CD14-positive monocyte (primary cell): ENCODE results near the gene UPB1. TPM values are rescaled to one million over a fixed set of nuclear protein-coding genes. Genes with fewer than 3 reads are reported as not detected.
A peak's percentile ranks its signal among the peaks of the same experiment; 100 is the strongest.

ENCODE experiments used
- DNase-seq, 3 donors: peaks; one replicate each; pipeline ENCODE4 v3.0.0-alpha.2; 2011 to 2022
- H2AFZ ChIP-seq: 2 replicates; pipeline ENCODE4 v1.6.0; 2012; ENCODE audit warnings: mild to moderate bottlenecking, low read depth, low read length, inconsistent platforms; ENCODE audit not compliant: insufficient read depth, poor library complexity, severe bottlenecking
- H3K27ac ChIP-seq, 2 donors: 1 replicate in 1 of 2; 2 replicates in 1 of 2; pipeline ENCODE4 v1.5.1; 2012 to 2013; ENCODE audit warnings: low read length in 2 of 2, control low read depth in 1 of 2, inconsistent platforms in 1 of 2, low read depth in 1 of 2, mild to moderate bottlenecking in 1 of 2
- H3K27me3 ChIP-seq, 2 donors: one replicate each; pipeline versions ENCODE4 v1.6.0 to v1.6.1; 2011 to 2013; ENCODE audit warnings: low read length in 2 of 2; ENCODE audit not compliant: control insufficient read depth in 2 of 2, insufficient read depth in 2 of 2
- H3K36me3 ChIP-seq, 2 donors: replicated peaks in 1 of 2; 1 replicate in 1 of 2; 2 replicates in 1 of 2; pipeline versions ENCODE4 v1.5.1 to v1.6.1; 2012 to 2013; ENCODE audit warnings: low read length in 2 of 2, control low read depth in 1 of 2, inconsistent platforms in 1 of 2, mild to moderate bottlenecking in 1 of 2; ENCODE audit not compliant: insufficient read depth in 2 of 2, control insufficient read depth in 1 of 2
- H3K4me1 ChIP-seq, 2 donors: 1 replicate in 1 of 2; 2 replicates in 1 of 2; pipeline versions ENCODE4 v1.5.1 to v1.6.1; 2012 to 2013; ENCODE audit warnings: low read length in 2 of 2, control low read depth in 1 of 2, inconsistent platforms in 1 of 2, mild to moderate bottlenecking in 1 of 2, moderate library complexity in 1 of 2; ENCODE audit not compliant: insufficient read depth in 2 of 2, control insufficient read depth in 1 of 2
- H3K4me2 ChIP-seq: replicated peaks from 2 replicates; pipeline ENCODE3; 2012; ENCODE audit warnings: low read length, moderate library complexity, mild to moderate bottlenecking; ENCODE audit not compliant: poor library complexity, severe bottlenecking; ENCODE audit errors: extremely low read depth
- H3K4me3 ChIP-seq, 3 experiments: fragments of 200-600 bp in 1 of 3; sonication (generic) in 1 of 3; replicated peaks in 1 of 3; 1 replicate in 2 of 3; 2 replicates in 1 of 3; pipeline ENCODE4 v1.5.1; 2011 to 2013; ENCODE audit warnings: low read length in 3 of 3, mild to moderate bottlenecking in 3 of 3, control low read depth in 2 of 3, low read depth in 2 of 3, inconsistent platforms in 1 of 3, moderate library complexity in 1 of 3
- H3K79me2 ChIP-seq: 2 replicates; pipeline ENCODE4 v1.6.0; 2012; ENCODE audit warnings: mild to moderate bottlenecking, control low read depth, inconsistent platforms, low read length, moderate library complexity; ENCODE audit not compliant: insufficient read depth
- H3K9ac ChIP-seq: 2 replicates; pipeline ENCODE4 v1.6.0; 2017; ENCODE audit warnings: low read length, mild to moderate bottlenecking; ENCODE audit not compliant: insufficient read depth, poor library complexity, severe bottlenecking
- H3K9me3 ChIP-seq, 2 donors: replicated peaks in 1 of 2; 1 replicate in 1 of 2; 2 replicates in 1 of 2; pipeline versions ENCODE4 v1.5.1 to v1.6.1; 2012 to 2013; ENCODE audit warnings: low read length in 2 of 2, control low read depth in 1 of 2; ENCODE audit not compliant: control insufficient read depth in 1 of 2, insufficient read depth in 1 of 2
- H4K20me1 ChIP-seq: 2 replicates; pipeline ENCODE4 v1.6.0; 2012; ENCODE audit warnings: mild to moderate bottlenecking, low read length, control low read depth, moderate library complexity; ENCODE audit not compliant: insufficient read depth
- H3K27ac Mint-ChIP-seq, 7 donors: one replicate each; pipeline ENCODE4 v1.8.0; 2020; ENCODE audit warnings: mild to moderate bottlenecking in 7 of 7, mixed read lengths in 7 of 7, moderate library complexity in 6 of 7, inconsistent platforms in 2 of 7
- H3K27me3 Mint-ChIP-seq, 3 donors: one replicate each; pipeline ENCODE4 v1.8.0; 2021 to 2022; ENCODE audit warnings: low read depth in 3 of 3, mild to moderate bottlenecking in 3 of 3, mixed read lengths in 3 of 3, moderate library complexity in 3 of 3, inconsistent platforms in 1 of 3
- H3K36me3 Mint-ChIP-seq, 2 donors: one replicate each; pipeline ENCODE4 v1.8.0; 2020; ENCODE audit warnings: mixed read lengths in 2 of 2, inconsistent platforms in 1 of 2, mild to moderate bottlenecking in 1 of 2
- H3K4me1 Mint-ChIP-seq: one replicate; pipeline ENCODE4 v1.8.0; 2020; ENCODE audit warnings: mild to moderate bottlenecking, mixed read lengths
- H3K4me3 Mint-ChIP-seq, 2 donors: one replicate each; pipeline ENCODE4 v1.8.0; 2020; ENCODE audit warnings: mild to moderate bottlenecking in 2 of 2, mixed read lengths in 2 of 2, moderate library complexity in 1 of 2
- H3K9me3 Mint-ChIP-seq, 7 donors: one replicate each; pipeline ENCODE4 v1.8.0; 2020 to 2022; ENCODE audit warnings: mixed read lengths in 7 of 7, mild to moderate bottlenecking in 6 of 7, moderate library complexity in 6 of 7, inconsistent platforms in 2 of 7
- WGBS: methylation state at CpG from one replicate; pipeline ENCODE4 v1.1.5; 2013; ENCODE audit warnings: missing lambda C conversion rate; ENCODE audit not compliant: insufficient coverage; 5-methylcytosine and 5-hydroxymethylcytosine counted together
- intact Hi-C, 2 donors: fragments of 100-400 bp; cut with micrococcal nuclease; formaldehyde crosslinking; loops; one replicate each; pipeline versions ENCODE4 v1.15.0 to v1.15.1; 2023
- polyA plus RNA-seq, 3 donors: library from polyadenylated mRNA; depleted of rRNA in 1 of 3; unstranded in 2 of 3; stranded (reverse) in 1 of 3; fragments of 300-500 nt in 2 of 3; fragments of >200 nt in 1 of 3; fragmentation: Illumina TruSeq in 2 of 3; gene quantifications; 1 replicate in 2 of 3; 2 replicates in 1 of 3; pipeline ENCODE4 v1.2.3, GENCODE V29; 2012 to 2021
- TF ChIP-seq, protein P1 (sequence below): fragments of 200-600 bp; IDR thresholded peaks from one replicate; pipeline ENCODE4 v1.8.0; 2022; ENCODE audit warnings: antibody characterized with exemption, mild to moderate bottlenecking

UPB1 gene
- polyA plus RNA-seq, 3 donors: 0.13 to 0.17 TPM; not detected in 1

DNA sequence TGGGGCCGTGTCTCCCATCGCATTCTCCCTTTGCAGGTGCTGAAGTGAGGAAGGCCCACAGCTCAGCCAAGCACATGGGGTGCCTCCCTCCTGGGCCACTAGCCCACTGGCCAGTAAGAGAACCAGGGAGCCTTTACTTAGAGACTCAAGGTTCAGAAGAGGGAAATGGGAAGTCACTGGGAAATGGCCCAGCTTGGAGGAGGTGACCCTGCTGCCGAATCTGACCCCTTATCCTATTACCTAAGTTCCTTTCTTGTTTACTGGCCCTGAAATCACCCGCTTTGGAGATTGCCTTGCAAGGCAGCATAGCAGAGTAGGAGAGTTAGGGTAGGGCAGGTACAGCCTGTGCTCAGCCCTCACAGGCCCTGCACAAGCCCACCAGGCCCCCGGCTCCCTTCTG, 24.4 kb downstream of the UPB1 start:
- H3K27me3 Mint-ChIP-seq: peaks cover 0 to 4% (median 3%) of the 10 kb centered on the region in 3 donors
- peaks cover 0 to 2% of the 10 kb centered on the region in 2 donors for H3K36me3 Mint-ChIP-seq
- no peaks in the 10 kb centered on the region for H3K79me2 ChIP-seq
- TF ChIP-seq, protein P1, sequence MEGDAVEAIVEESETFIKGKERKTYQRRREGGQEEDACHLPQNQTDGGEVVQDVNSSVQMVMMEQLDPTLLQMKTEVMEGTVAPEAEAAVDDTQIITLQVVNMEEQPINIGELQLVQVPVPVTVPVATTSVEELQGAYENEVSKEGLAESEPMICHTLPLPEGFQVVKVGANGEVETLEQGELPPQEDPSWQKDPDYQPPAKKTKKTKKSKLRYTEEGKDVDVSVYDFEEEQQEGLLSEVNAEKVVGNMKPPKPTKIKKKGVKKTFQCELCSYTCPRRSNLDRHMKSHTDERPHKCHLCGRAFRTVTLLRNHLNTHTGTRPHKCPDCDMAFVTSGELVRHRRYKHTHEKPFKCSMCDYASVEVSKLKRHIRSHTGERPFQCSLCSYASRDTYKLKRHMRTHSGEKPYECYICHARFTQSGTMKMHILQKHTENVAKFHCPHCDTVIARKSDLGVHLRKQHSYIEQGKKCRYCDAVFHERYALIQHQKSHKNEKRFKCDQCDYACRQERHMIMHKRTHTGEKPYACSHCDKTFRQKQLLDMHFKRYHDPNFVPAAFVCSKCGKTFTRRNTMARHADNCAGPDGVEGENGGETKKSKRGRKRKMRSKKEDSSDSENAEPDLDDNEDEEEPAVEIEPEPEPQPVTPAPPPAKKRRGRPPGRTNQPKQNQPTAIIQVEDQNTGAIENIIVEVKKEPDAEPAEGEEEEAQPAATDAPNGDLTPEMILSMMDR: no peak
- no peak overlapping the region for H3K4me2 ChIP-seq
- H3K36me3 ChIP-seq: no peaks in the 10 kb centered on the region
- intact Hi-C loops: no loop called here
- no peak overlapping the region for H3K4me3 Mint-ChIP-seq
- H3K27me3 ChIP-seq: no peaks in the 10 kb centered on the region
- H4K20me1 ChIP-seq: no peaks in the 10 kb centered on the region
- 44% methylated on average over 3 of the region's 5 CpGs for WGBS
- peak overlapping the region in 2 of 7 donors; percentile 41 to 77 for H3K27ac Mint-ChIP-seq
- H3K9ac ChIP-seq: no peak overlapping the region
- H3K4me3 ChIP-seq: no peak overlapping the region
- H2AFZ ChIP-seq: no peak overlapping the region
- H3K4me1 Mint-ChIP-seq: peaks cover 66% of the 10 kb centered on the region
- H3K9me3 ChIP-seq: no peaks in the 10 kb centered on the region
- peak in 2 of 3 donors; percentile 25 to 58 for DNase-seq
- H3K9me3 Mint-ChIP-seq: peaks cover 0 to 3% (median 0%) of the 10 kb centered on the region in 7 donors
- H3K4me1 ChIP-seq: peaks cover 53 to 58% of the 10 kb centered on the region in 2 donors
- no peak overlapping the region for H3K27ac ChIP-seq

DNA sequence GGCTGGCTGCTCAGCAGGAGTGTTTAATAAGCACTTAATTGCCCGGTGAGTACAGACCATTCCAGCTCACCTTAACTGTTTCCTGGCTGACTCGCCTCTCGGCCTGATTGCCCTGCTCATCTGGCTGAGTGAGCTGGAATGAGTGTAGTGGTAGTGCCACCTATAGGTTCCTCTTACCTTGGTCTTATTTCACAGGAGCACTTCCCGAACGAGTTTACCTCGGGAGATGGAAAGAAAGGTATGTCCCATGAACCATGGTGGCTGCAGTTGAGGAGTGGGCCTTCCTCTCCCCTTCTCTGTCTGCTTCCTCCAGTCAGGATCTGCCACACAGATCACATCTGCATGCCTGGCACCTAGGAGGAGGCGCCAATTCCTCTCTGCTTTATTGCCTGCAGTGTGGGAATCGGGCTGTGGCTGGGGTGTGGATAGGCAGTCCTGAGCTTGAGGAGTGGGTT, 26.7 kb downstream of the UPB1 start:
- H3K27ac ChIP-seq: no peak overlapping the region
- peak overlapping the region; percentile 35 for H3K4me2 ChIP-seq
- H3K4me3 ChIP-seq: no peak overlapping the region
- H3K27me3 Mint-ChIP-seq: peaks cover 0 to 2% (median 0%) of the 10 kb centered on the region in 3 donors
- H4K20me1 ChIP-seq: no peaks in the 10 kb centered on the region
- no CpG with 5 or more reads among the region's 8 CpGs for whole genome bisulfite sequencing
- H3K9me3 ChIP-seq: no peaks in the 10 kb centered on the region
- H3K4me1 ChIP-seq: peaks cover 34 to 42% of the 10 kb centered on the region in 2 donors
- DNase-seq: peak; percentile 47 to 76 (median 66)
- peak overlapping the region in 3 of 7 donors; percentile 50 to 66 (median 60) for H3K27ac Mint-ChIP-seq
- H3K79me2 ChIP-seq: no peaks in the 10 kb centered on the region
- peaks cover 0 to 2% of the 10 kb centered on the region in 2 donors for H3K36me3 Mint-ChIP-seq
- H3K9me3 Mint-ChIP-seq: peaks cover 0 to 1% (median 0%) of the 10 kb centered on the region in 7 donors
- H2AFZ ChIP-seq: no peak overlapping the region
- H3K36me3 ChIP-seq: no peaks in the 10 kb centered on the region
- no peak overlapping the region for H3K9ac ChIP-seq
- intact Hi-C loops: loop anchor here in 1 of 2 donors (5.0 kb wide), 1 partner anchor 100 kb away; no protein-coding TSS in a partner anchor
- H3K4me3 Mint-ChIP-seq: peak overlapping the region in 1 of 2 donors; percentile 64
- TF ChIP-seq, protein P1: peak; percentile 72
- H3K27me3 ChIP-seq: no peaks in the 10 kb centered on the region
- peaks cover 51% of the 10 kb centered on the region for H3K4me1 Mint-ChIP-seq
